Upper lobe of left lung (tissue), 6 donors: Measurements from ENCODE around the gene RNF150. TPM values are rescaled to one million over a fixed set of nuclear protein-coding genes. Genes with fewer than 3 reads are reported as not detected.

ENCODE experiments used
- ATAC-seq, 2 donors: fragments of 200-7000 bp; cut with Tn5 transposase; one replicate each; pipeline ENCODE4 v1.9.1; 2022; ENCODE audit warnings: mild to moderate bottlenecking in 2 of 2, moderate library complexity in 2 of 2; ENCODE audit not compliant: low FRiP score in 2 of 2
- DNase-seq, 2 donors: peaks; one replicate each; pipeline ENCODE4 v3.0.0-alpha.2; 2019 to 2020
- H3K27ac ChIP-seq, 4 donors: fragments of 200-600 bp; sonication (generic); one replicate each; pipeline ENCODE4 v1.5.1; 2016 to 2019
- H3K27me3 ChIP-seq, 4 donors: fragments of 200-600 bp; sonication (generic); one replicate each; pipeline ENCODE4 v1.5.1; 2017 to 2019
- H3K36me3 ChIP-seq, 4 donors: fragments of 200-600 bp; sonication (generic); one replicate each; pipeline ENCODE4 v1.5.1; 2016 to 2019
- H3K4me1 ChIP-seq, 4 donors: fragments of 200-600 bp; sonication (generic); one replicate each; pipeline ENCODE4 v1.5.1; 2018 to 2019
- H3K4me3 ChIP-seq, 4 donors: fragments of 200-600 bp; sonication (generic); one replicate each; pipeline ENCODE4 v1.5.1; 2017 to 2019; ENCODE audit warnings: mild to moderate bottlenecking in 2 of 4, moderate library complexity in 1 of 4
- H3K9me3 ChIP-seq, 4 donors: fragments of 200-600 bp; sonication (generic); one replicate each; pipeline ENCODE4 v1.5.1; 2018 to 2019
- CTCF ChIP-seq, 6 experiments: fragments of 450-650 bp in 4 of 6; fragments of 200-600 bp in 2 of 6; sonication (generic) in 2 of 6; IDR thresholded peaks; one replicate each; pipeline ENCODE4 v1.5.1; 2016 to 2019; ENCODE audit warnings: antibody characterized with exemption in 6 of 6
- EP300 ChIP-seq, 4 donors: sonication (generic); formaldehyde crosslinking; IDR thresholded peaks; one replicate each; pipeline ENCODE4 v1.5.1; 2017; ENCODE audit warnings: antibody characterized with exemption in 4 of 4, control low read depth in 2 of 4
- POLR2A ChIP-seq, 4 donors: fragments of 450-650 bp; IDR thresholded peaks; one replicate each; pipeline ENCODE4 v1.5.1; 2016 to 2017; ENCODE audit warnings: antibody characterized with exemption in 4 of 4, mild to moderate bottlenecking in 2 of 4
- POLR2AphosphoS5 ChIP-seq, 2 donors: sonication (generic); formaldehyde crosslinking; IDR thresholded peaks; one replicate each; pipeline ENCODE4 v1.5.1; 2017; ENCODE audit warnings: antibody characterized with exemption in 2 of 2
- WGBS, 2 donors: methylation state at CpG; one replicate each; pipeline ENCODE4 v1.1.5; 2017 to 2018; 5-methylcytosine and 5-hydroxymethylcytosine counted together
- total RNA-seq, 6 donors: library from RNA; depleted of rRNA in 4 of 6; stranded (reverse); fragments of >200 nt in 4 of 6; gene quantifications; one replicate each; pipeline versions ENCODE4 v1.1.0 to v1.2.1, GENCODE V29; 2016 to 2021
- donor health status: DM: no; HTN: no; CAD: no; lungs with moderate emphysema.
- donor health status: DM: no; HTN: yes; CAD: no; lungs with severe emphysema.

RNF150 gene
- total RNA-seq, 6 donors from 2014 or later = 0.46 to 2.1 (median 1.4) TPM

GRCh38 chr4:140944199-140944515, 189.1 kb downstream of the RNF150 start:
- H3K27ac ChIP-seq = no peak overlapping the region
- no peak for TF ChIP-seq POLR2AphosphoS5 (IDR thresholded peaks at IDR 0.05)
- TF ChIP-seq POLR2A (IDR thresholded peaks at IDR 0.05) = no peak
- TF ChIP-seq CTCF (IDR thresholded peaks at IDR 0.05) = no peak
- TF ChIP-seq EP300 (IDR thresholded peaks at IDR 0.05) = no peak
- H3K9me3 ChIP-seq = no peaks in the 10 kb centered on the region
- no peaks in the 10 kb centered on the region for H3K36me3 ChIP-seq
- H3K4me1 ChIP-seq = no peaks in the 10 kb centered on the region
- WGBS, 2 donors = 72 to 78% methylated on average over 2 of the region's 2 CpGs
- H3K27me3 ChIP-seq = no peaks in the 10 kb centered on the region
- ATAC-seq = no peak
- no peak overlapping the region for H3K4me3 ChIP-seq
- DNase-seq = no peak

GRCh38 chr4:140943486-140944198, 189.6 kb downstream of the RNF150 start:
- DNase-seq (no peak), ATAC-seq (no peak)
- 77 to 79% methylated on average over 3 of the region's 3 CpGs for WGBS, 2 donors
- no peaks in the 10 kb centered on the region for H3K27me3 ChIP-seq
- no peaks in the 10 kb centered on the region for H3K4me1 ChIP-seq
- H3K9me3 ChIP-seq = no peaks in the 10 kb centered on the region
- H3K27ac ChIP-seq = no peak overlapping the region
- TF ChIP-seq POLR2A (IDR thresholded peaks at IDR 0.05) = no peak
- no peak for TF ChIP-seq CTCF (IDR thresholded peaks at IDR 0.05)
- TF ChIP-seq EP300 (IDR thresholded peaks at IDR 0.05) = no peak
- TF ChIP-seq POLR2AphosphoS5 (IDR thresholded peaks at IDR 0.05) = no peak
- no peaks in the 10 kb centered on the region for H3K36me3 ChIP-seq
- no peak overlapping the region for H3K4me3 ChIP-seq

- no peak overlapping the region for H3K27ac ChIP-seq
- 83 to 91% methylated on average over 2 of the region's 2 CpGs for WGBS, 2 donors
Observed at GRCh38 chr4:140940589-140940988, 192.7 kb downstream of the RNF150 start.

GRCh38 chr4:140937866-140938265, 195.4 kb downstream of the RNF150 start:
- Histone ChIP-seq H3K27ac (no peak overlapping the region), H3K4me1 (no peaks in the 10 kb centered on the region), H3K36me3 (no peaks in the 10 kb centered on the region), H3K27me3 (no peaks in the 10 kb centered on the region), H3K9me3 (no peaks in the 10 kb centered on the region), H3K4me3 (no peak overlapping the region)
- TF ChIP-seq CTCF (IDR thresholded peaks at IDR 0.05) (no peak), POLR2AphosphoS5 (IDR thresholded peaks at IDR 0.05) (no peak), POLR2A (IDR thresholded peaks at IDR 0.05) (no peak), EP300 (IDR thresholded peaks at IDR 0.05) (no peak)
- DNase-seq = no peak
- no peak for ATAC-seq
- WGBS, 2 donors = 79 to 85% methylated on average over 6 of the region's 6 CpGs

More at GRCh38 chr4:140940589-140940988, 192.7 kb downstream of the RNF150 start:
- TF ChIP-seq EP300 (IDR thresholded peaks at IDR 0.05) (no peak), POLR2A (IDR thresholded peaks at IDR 0.05) (no peak), POLR2AphosphoS5 (IDR thresholded peaks at IDR 0.05) (no peak), CTCF (IDR thresholded peaks at IDR 0.05) (no peak)
- H3K9me3 ChIP-seq = no peaks in the 10 kb centered on the region
- H3K4me1 ChIP-seq = no peaks in the 10 kb centered on the region
- no peak for DNase-seq
- H3K4me3 ChIP-seq = no peak overlapping the region
- no peaks in the 10 kb centered on the region for H3K27me3 ChIP-seq
- no peaks in the 10 kb centered on the region for H3K36me3 ChIP-seq
- no peak for ATAC-seq

GRCh38 chr4:140935254-140935653, 198.0 kb downstream of the RNF150 start:
- Histone ChIP-seq H3K36me3 (no peaks in the 10 kb centered on the region), H3K4me3 (no peak overlapping the region), H3K27me3 (no peaks in the 10 kb centered on the region), H3K27ac (no peak overlapping the region), H3K4me1 (no peaks in the 10 kb centered on the region), H3K9me3 (no peaks in the 10 kb centered on the region)
- 20 to 31% methylated on average over 4 of the region's 4 CpGs for WGBS, 2 donors
- no peak for TF ChIP-seq POLR2AphosphoS5 (IDR thresholded peaks at IDR 0.05)
- no peak for TF ChIP-seq POLR2A (IDR thresholded peaks at IDR 0.05)
- TF ChIP-seq CTCF (IDR thresholded peaks at IDR 0.05) = no peak
- no peak for TF ChIP-seq EP300 (IDR thresholded peaks at IDR 0.05)
- DNase-seq = no peak
- ATAC-seq = no peak
